GM21723 (cell line): ENCODE results near the gene RBM33.

Experiments used
- ATAC-seq: cut with Tn5 transposase; IDR thresholded peaks from one replicate; pipeline ENCODE4 v1.9.1; 2021; ENCODE audit warnings: mild to moderate bottlenecking, moderate library complexity; ENCODE audit not compliant: unreplicated experiment

RBM33 gene

GRCh38 chr7:155803418-155804376, 159.2 kb downstream of the RBM33 start:
- ATAC-seq = no peak

- no peak for ATAC-seq
These were observed 160.0 kb downstream of the RBM33 start for GRCh38 chr7:155804431-155804831.

- ATAC-seq = no peak
These were observed 160.7 kb downstream of the RBM33 start for GRCh38 chr7:155804897-155805825.

GRCh38 chr7:155805826-155806095, 161.3 kb downstream of the RBM33 start:
- no peak for ATAC-seq

- ATAC-seq = no peak
These were observed 161.8 kb downstream of the RBM33 start for GRCh38 chr7:155806096-155806871.

GRCh38 chr7:155807065-155807671, 162.7 kb downstream of the RBM33 start:
- ATAC-seq = no peak

GRCh38 chr7:155807789-155808548, 163.5 kb downstream of the RBM33 start:
- no peak for ATAC-seq

- no peak for ATAC-seq
These were observed 164.3 kb downstream of the RBM33 start for GRCh38 chr7:155808549-155809331.

- ATAC-seq = no peak
These were observed 165.0 kb downstream of the RBM33 start for GRCh38 chr7:155809332-155809946.

GRCh38 chr7:155809947-155810769, 165.7 kb downstream of the RBM33 start:
- ATAC-seq = no peak

- no peak for ATAC-seq
These were observed 166.5 kb downstream of the RBM33 start for GRCh38 chr7:155810770-155811559.

- ATAC-seq = no peak
These were observed 167.1 kb downstream of the RBM33 start for GRCh38 chr7:155811560-155811894.

GRCh38 chr7:155811895-155812761, 167.7 kb downstream of the RBM33 start, which contains the start of gene SHH:
Gene SHH, minus strand, starts transcription at chr7:155812463. Its CDS starts 341 bp downstream, at chr7:155812122.
- no peak for ATAC-seq

- no peak for ATAC-seq
These were observed 168.7 kb downstream of the RBM33 start for GRCh38 chr7:155813125-155813524.

- no peak for ATAC-seq
These were observed 169.3 kb downstream of the RBM33 start for GRCh38 chr7:155813546-155814315.
